Lower leg skin (tissue), 4 donors: ENCODE results near the gene NRAS. TPM values are rescaled to one million over a fixed set of nuclear protein-coding genes. Genes with fewer than 3 reads are reported as not detected.

Source experiments
- DNase-seq, 2 donors: peaks; one replicate each; pipeline ENCODE4 v3.0.0-alpha.2; 2019; ENCODE audit warnings: low spot score in 2 of 2
- H3K4me3 ChIP-seq: fragments of 200-600 bp; sonication (generic); 2 replicates; pipeline ENCODE4 v1.5.1; 2017; ENCODE audit warnings: mild to moderate bottlenecking, low read depth; ENCODE audit not compliant: poor library complexity, severe bottlenecking
- POLR2A ChIP-seq, 2 donors: fragments of 450-650 bp; IDR thresholded peaks; one replicate each; pipeline ENCODE4 v1.6.1; 2016 to 2017; ENCODE audit warnings: antibody characterized with exemption in 2 of 2, mild to moderate bottlenecking in 1 of 2, moderate library complexity in 1 of 2
- WGBS, 2 donors: methylation state at CpG; one replicate each; pipeline ENCODE4 v1.1.5; 2018; 5-methylcytosine and 5-hydroxymethylcytosine counted together
- intact Hi-C: fragments of 100-400 bp; cut with DNase I; formaldehyde crosslinking; loops from one replicate; pipeline ENCODE4 v1.15.0; 2023; ENCODE audit warnings: low total_unique reads
- total RNA-seq, 4 donors: library from RNA; depleted of rRNA; stranded (reverse); fragments of >200 nt; gene quantifications; one replicate each; pipeline ENCODE4 v1.1.0, GENCODE V29; 2016
- TF ChIP-seq, protein P1 (sequence below), 3 donors: fragments of 450-650 bp; IDR thresholded peaks; one replicate each; pipeline ENCODE4 v1.5.1; 2016; ENCODE audit warnings: antibody characterized with exemption in 3 of 3, mild to moderate bottlenecking in 3 of 3, moderate library complexity in 2 of 3

The NRAS gene
- total RNA-seq, 4 donors from 2014 or later, result 19.6 to 40.0 (median 33.2) TPM

DNA sequence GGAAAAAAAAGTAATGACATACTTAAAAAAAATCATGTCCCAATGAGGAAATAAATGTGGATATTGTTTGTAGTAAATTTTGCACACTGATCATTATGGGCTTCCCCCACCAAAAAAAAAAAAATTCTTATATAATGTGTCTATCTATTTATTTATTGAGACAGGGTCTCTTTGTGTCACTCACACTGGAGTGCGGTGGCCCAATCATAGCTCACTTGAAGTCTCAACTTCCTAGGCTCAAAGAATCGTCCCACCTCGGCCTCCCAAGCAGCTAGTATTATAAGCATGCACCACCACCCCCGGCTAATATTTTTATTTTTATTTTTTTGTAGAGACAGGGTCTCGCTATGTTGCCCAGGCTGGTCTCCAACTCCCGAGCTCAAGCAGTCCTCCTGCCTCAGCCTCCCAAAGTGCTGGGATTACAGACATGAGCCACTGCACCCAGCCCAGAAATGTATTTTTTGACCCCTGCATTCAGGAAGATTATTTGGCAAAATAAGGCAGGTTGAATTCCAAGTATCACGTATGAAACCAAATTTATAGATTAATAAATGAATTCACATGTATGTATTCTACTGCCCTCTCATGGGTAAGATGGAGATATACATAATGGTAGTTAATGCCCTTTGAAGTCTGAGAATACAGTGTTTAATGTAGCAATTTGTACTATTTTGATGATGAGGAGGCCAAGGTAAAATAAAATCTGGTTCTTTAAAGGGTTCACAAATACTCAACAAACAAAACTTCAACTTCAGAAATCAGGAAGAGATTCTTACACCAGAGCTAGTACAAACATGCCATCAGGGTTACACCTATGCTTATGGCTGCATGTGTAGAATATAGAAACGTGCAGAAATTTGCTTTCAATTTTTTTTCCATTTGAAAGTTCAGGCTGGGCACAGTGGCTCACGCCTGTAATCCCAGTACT is 45.3 kb downstream of the NRAS start:
- no peak for DNase-seq
- TF ChIP-seq, protein P1, sequence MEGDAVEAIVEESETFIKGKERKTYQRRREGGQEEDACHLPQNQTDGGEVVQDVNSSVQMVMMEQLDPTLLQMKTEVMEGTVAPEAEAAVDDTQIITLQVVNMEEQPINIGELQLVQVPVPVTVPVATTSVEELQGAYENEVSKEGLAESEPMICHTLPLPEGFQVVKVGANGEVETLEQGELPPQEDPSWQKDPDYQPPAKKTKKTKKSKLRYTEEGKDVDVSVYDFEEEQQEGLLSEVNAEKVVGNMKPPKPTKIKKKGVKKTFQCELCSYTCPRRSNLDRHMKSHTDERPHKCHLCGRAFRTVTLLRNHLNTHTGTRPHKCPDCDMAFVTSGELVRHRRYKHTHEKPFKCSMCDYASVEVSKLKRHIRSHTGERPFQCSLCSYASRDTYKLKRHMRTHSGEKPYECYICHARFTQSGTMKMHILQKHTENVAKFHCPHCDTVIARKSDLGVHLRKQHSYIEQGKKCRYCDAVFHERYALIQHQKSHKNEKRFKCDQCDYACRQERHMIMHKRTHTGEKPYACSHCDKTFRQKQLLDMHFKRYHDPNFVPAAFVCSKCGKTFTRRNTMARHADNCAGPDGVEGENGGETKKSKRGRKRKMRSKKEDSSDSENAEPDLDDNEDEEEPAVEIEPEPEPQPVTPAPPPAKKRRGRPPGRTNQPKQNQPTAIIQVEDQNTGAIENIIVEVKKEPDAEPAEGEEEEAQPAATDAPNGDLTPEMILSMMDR (IDR thresholded peaks at IDR 0.05), result no peak
- TF ChIP-seq POLR2A (IDR thresholded peaks at IDR 0.05), result no peak
- intact Hi-C loops, result no loop called here
- no peak overlapping the region for H3K4me3 ChIP-seq
- 49 to 57% methylated on average over 9 of the region's 9 CpGs for WGBS, 2 donors

DNA sequence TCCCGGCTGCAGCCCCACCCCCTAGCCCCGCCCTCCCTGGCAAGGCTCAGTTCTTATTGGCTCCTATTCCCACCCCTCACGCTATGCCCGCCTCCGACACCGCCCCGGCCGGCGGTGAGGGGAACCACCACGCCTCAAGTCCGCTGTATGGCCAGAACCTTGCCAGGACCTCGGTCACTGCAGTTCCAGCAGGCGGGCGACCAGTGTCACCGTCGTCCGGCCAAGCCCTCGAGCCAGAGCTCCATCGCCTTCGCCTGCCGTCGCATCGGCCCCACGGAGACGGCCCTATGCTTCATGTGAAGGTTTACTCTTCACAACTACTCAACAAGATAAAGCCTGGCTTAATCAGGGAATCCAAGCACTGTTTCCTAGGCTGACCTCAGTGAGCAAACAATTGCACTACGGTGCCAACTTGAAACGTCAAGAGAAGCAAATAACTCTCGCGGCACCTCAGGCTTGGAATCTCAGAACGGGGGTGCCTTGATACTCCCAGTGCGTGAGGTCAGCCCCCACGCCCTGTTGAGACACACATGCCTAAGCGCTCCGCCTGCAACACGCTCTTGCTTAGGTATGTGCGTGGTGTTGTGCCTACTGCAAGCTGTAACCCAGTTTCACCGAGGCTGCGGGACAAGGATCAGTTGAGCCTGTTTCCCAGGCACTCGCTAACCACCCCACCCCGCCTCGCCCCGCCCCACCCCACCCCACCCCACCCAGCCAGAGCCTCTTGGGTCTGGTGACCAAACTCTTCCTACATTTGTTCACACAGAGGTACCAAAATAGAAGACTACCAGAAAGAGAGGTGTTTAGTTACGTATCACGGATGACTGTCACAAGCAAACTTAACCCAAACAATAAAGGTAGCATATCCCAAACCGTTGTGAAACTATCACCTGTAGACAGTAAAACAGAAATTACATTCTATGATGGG is 46.2 kb downstream of the NRAS start:
- TF ChIP-seq, protein P1 (IDR thresholded peaks at IDR 0.05), result no peak
- no peak for TF ChIP-seq POLR2A (IDR thresholded peaks at IDR 0.05)
- 3% methylated on average over 35 to 37 of the region's 45 CpGs for WGBS, 2 donors
- peak overlapping the region; percentile 65 for H3K4me3 ChIP-seq
- DNase-seq, result peak; percentile 91 to 98
- intact Hi-C loops, result no loop called here

DNA sequence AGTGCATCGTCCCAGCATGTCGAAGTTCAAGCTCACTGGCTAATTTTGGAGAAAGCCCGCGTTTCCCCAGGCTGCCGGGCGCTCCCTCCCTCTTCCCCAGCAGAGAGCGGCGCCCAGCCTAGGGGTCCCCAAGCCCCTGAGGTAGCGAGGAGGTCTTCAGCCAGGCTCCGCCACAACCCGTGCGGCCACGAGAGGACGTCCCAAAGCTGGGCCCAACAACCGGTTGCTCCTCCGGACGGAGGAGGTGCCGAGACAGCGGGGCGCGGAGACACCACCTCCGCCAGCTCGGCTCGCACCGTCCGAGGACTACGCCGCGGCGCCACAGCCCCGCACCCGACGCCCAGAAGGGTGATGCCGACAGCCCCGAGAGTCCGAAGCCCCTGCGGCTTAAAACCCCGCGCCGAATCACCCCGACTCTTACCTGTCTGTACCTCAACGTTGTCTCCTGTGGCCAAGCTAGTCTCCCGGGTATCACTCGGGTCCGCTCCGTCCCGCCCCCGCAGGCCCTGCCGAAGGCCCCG is 46.9 kb downstream of the NRAS start, which contains the start of gene DENND2C:
DENND2C (minus strand) TSS at position 488 of the 521 bp plus-strand sequence. CDS start 44,065 bp downstream, outside the sequence.
- intact Hi-C loops, result no loop called here
- no peak for DNase-seq
- no peak for TF ChIP-seq POLR2A (IDR thresholded peaks at IDR 0.05)
- TF ChIP-seq, protein P1 (IDR thresholded peaks at IDR 0.05), result no peak
- WGBS, 2 donors, result 0 to 1% methylated on average over 32 to 39 of the region's 50 CpGs
- H3K4me3 ChIP-seq, result peak within 1 kb of the TSS; percentile 65

DNA sequence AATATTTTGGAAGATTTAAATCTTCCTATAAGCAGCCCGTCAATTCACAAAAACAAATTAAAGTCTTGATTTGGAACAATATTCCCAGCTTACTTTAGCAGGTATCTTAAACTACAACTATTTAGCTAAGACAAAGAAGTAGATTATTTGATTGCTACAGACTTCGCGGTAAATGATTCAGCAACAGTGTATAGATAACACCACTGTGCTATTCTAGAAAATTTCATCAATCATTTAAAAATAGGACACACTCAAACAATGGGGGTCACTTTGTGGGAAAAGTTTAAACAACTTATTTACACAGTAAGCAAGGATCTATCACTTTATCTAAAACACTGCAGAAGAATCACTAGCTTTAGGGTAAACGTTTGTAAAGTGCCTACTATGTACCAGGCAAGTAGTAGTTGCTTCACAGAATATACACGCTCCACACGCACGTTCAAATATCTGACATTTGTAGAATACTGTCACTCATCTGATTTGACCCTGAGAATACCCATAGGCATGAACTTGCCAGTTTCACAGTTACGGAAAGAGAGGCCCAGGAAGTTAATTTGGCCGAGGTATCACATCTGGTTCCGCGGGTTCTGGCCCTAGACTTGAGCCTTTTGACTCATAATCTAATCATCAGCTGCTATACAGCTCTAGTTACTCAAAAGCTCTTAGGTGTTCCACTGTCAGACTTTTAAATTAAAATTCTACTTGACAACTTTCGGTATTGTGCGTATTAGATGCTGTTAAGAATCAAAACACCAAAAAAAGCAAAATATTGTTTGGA is 47.6 kb downstream of the NRAS start:
- no peak for TF ChIP-seq POLR2A (IDR thresholded peaks at IDR 0.05)
- TF ChIP-seq, protein P1 (IDR thresholded peaks at IDR 0.05), result no peak
- WGBS, 2 donors, result 28 to 32% methylated on average over 13 of the region's 13 CpGs
- DNase-seq, result peak in 1 of 2 donors; percentile 18
- intact Hi-C loops, result no loop called here
- H3K4me3 ChIP-seq, result peak overlapping the region; percentile 65

DNA sequence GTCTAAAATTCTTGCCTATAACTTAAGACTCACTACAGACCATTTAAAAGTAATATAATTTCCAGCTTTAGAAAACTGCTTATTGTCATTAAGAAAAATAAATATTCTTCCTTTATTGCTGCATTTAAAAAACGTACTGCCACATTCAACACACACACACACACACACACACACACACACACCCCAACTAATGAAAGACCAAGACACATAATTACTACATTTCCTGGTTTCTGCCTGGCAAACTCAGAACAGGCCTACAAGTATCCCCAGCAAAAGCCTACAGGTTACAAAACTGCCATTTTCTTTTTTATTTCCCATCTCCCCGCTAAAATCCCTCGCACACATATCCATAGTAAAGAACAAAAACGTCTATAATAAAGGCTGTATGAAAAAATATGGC is 48.2 kb downstream of the NRAS start:
- no peak for DNase-seq
- intact Hi-C loops, result no loop called here
- WGBS, 2 donors, result 56 to 59% methylated on average over 4 of the region's 4 CpGs
- TF ChIP-seq POLR2A (IDR thresholded peaks at IDR 0.05), result no peak
- TF ChIP-seq, protein P1 (IDR thresholded peaks at IDR 0.05), result no peak
- no peak overlapping the region for H3K4me3 ChIP-seq
